NCI-H2196 treated with DMSO at 0.1 percent for 48 hours (cell line): ENCODE measurements around the gene MEAF6.

Experiments used
- DNase-seq: peaks from one replicate; lab custom pipeline; 2025; ENCODE audit not compliant: unreplicated experiment; lab: John Stamatoyannopoulos, UW

MEAF6 gene

GRCh38 chr1:37446874-37447273 lies 67.7 kb downstream of the MEAF6 start:
- no peak for DNase-seq

- DNase-seq: no peak
Observed at GRCh38 chr1:37442644-37443043, 71.9 kb downstream of the MEAF6 start.
